ENCODE data around the gene MS4A15. TPM values are rescaled to one million over a fixed set of nuclear protein-coding genes. Genes with fewer than 3 reads are reported as not detected.

The MS4A15 gene
- total and polyA plus RNA-seq, 2 donors (not counting 1 experiment from before 2014, with no cell fraction given): not detected

DNA sequence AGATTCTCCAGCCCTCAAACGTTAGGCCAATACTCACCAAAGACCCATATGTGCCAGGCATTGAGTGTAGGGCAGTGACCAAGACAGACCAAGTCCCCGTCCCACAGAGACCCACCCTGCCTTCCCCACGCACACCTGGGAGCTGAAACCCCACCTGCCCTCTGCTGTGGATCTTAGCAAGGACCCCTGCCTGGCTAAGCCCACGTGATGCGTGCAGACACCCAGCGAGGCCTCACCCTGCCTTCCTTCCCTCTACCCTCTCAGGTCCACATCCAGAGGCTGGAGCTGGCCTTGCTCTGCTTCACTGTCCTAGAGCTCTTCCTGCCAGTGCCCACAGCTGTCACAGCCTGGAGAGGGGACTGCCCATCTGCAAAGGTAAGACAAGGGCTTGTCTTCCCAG, 38.6 kb downstream of the MS4A15 start:
- Histone ChIP-seq H3K4me3 (ENCODE audit: control extremely low read depth in 1 of 5, extremely low read depth in 1 of 5, insufficient read depth in 1 of 5, low read depth in 2 of 5, low read length in 4 of 5) (no peak overlapping the region), H3K27ac (ENCODE audit: low read length in 2 of 2) (no peak overlapping the region), H3K9me3 (ENCODE audit: control extremely low read depth in 1 of 3, control insufficient read depth in 2 of 3, insufficient read depth in 1 of 3, low read length in 2 of 3) (no peaks in the 10 kb centered on the region), H3K9ac (ENCODE audit: low read length) (no peak overlapping the region), H3K4me1 (ENCODE audit: control insufficient read depth in 2 of 2, insufficient read depth in 2 of 2, low read length in 2 of 2) (no peaks in the 10 kb centered on the region), H3K79me2 (ENCODE audit: control insufficient read depth, insufficient read depth, low read length) (no peaks in the 10 kb centered on the region), H3K36me3 (replicated peaks in 1 of 2; ENCODE audit: control extremely low read depth in 1 of 2, control insufficient read depth in 1 of 2, extremely low read depth in 1 of 2, insufficient read depth in 2 of 2, low read length in 1 of 2) (no peaks in the 10 kb centered on the region), H2AFZ (ENCODE audit: insufficient read depth, low read depth, low read length, poor library complexity, severe bottlenecking) (no peak overlapping the region), H3K4me2 (replicated peaks; ENCODE audit: low read depth, low read length, poor library complexity, severe bottlenecking) (no peak overlapping the region), H3K27me3 (replicated peaks in 1 of 4; ENCODE audit: control extremely low read depth in 1 of 4, control insufficient read depth in 3 of 4, insufficient read depth in 4 of 4, low read length in 3 of 4) (peaks cover 0 to 2% (median 0%) of the 10 kb centered on the region in 4 experiments), H4K20me1 (ENCODE audit: control insufficient read depth, insufficient read depth, low read length, poor library complexity, severe bottlenecking) (no peaks in the 10 kb centered on the region)
- POLR2A ChIA-PET: no interaction called here
- H3K27me3 Mint-ChIP-seq: peaks cover 6% of the 10 kb centered on the region
- no peak overlapping the region for H3K27ac Mint-ChIP-seq
- WGBS (ENCODE audit: insufficient coverage): 92% methylated on average over 5 of the region's 6 CpGs
- ATAC-seq (ENCODE audit: low read depth) (no peak), DNase-seq (no peak)
- no peaks in the 10 kb centered on the region for H3K9me3 Mint-ChIP-seq (ENCODE audit: insufficient read depth)
- intact Hi-C loops (cut with micrococcal nuclease): no loop called here
- CTCF ChIA-PET: no interaction called here
- H3K4me1 Mint-ChIP-seq: no peaks in the 10 kb centered on the region
- no peak overlapping the region for H3K4me3 Mint-ChIP-seq
- TF ChIP-seq EZH2 (IDR thresholded peaks at IDR 0.05; ENCODE audit: borderline replicate concordance, insufficient read depth, low read depth, low read length, poor library complexity, severe bottlenecking) (no peak), CTCF (IDR thresholded peaks at IDR 0.05) (no peak)

DNA sequence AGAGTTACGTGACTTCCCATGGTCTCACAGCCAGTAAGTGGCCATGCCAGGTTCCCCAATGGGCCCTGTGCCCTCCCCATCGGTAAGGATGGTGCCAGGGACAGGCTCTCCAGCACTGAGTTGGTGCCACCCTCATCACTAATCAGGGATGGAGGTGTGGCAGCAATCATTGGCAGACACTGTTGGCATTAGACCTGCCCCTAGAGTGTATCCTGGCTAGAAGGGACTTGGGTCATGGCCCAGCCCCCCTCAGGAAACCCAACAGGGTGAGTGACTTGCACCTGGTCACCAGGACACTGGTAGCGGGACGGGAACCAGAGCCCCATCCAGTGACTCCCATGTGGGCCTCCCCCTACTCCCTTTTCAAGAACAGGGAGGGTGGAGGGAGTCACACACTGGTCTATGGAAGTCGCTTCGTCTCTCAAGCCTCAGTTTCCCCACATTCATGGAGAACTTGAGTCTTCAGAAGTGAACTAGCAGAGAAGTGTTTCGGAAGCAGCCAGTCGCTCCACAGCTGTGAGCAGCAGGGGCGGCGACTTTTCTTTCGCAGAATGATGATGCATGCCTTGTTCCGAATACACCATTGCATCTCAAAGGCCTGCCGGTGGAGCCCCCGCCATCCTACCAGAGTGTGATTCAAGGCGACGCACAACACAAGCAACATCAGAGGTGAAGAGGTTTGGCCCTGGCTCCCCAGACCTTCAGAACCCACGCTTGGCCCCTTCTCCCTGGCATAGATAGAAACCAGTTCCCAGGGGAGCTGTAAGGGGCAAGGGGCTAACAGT, 41.4 kb downstream of the MS4A15 start:
- no peak for ATAC-seq (ENCODE audit: low read depth)

More for the DNA sequence above, 41.4 kb downstream of the MS4A15 start:
- no peaks in the 10 kb centered on the region for H3K4me1 Mint-ChIP-seq
- no peaks in the 10 kb centered on the region for H4K20me1 ChIP-seq (ENCODE audit: control insufficient read depth, insufficient read depth, low read length, poor library complexity, severe bottlenecking)
- H3K4me2 ChIP-seq (replicated peaks; ENCODE audit: low read depth, low read length, poor library complexity, severe bottlenecking): no peak overlapping the region
- H3K9me3 Mint-ChIP-seq (ENCODE audit: insufficient read depth): no peaks in the 10 kb centered on the region
- no peak overlapping the region for H2AFZ ChIP-seq (ENCODE audit: insufficient read depth, low read depth, low read length, poor library complexity, severe bottlenecking)
- POLR2A ChIA-PET: no interaction called here
- H3K4me1 ChIP-seq (ENCODE audit: control insufficient read depth in 2 of 2, insufficient read depth in 2 of 2, low read length in 2 of 2): no peaks in the 10 kb centered on the region
- H3K36me3 ChIP-seq (replicated peaks in 1 of 2; ENCODE audit: control extremely low read depth in 1 of 2, control insufficient read depth in 1 of 2, extremely low read depth in 1 of 2, insufficient read depth in 2 of 2, low read length in 1 of 2): no peaks in the 10 kb centered on the region
- CTCF ChIA-PET: no interaction called here
- H3K27ac Mint-ChIP-seq: no peak overlapping the region
- no peak overlapping the region for H3K4me3 Mint-ChIP-seq
- TF ChIP-seq EZH2 (IDR thresholded peaks at IDR 0.05; ENCODE audit: borderline replicate concordance, insufficient read depth, low read depth, low read length, poor library complexity, severe bottlenecking) (no peak), CTCF (IDR thresholded peaks at IDR 0.05) (no peak)
- 91% methylated on average over 15 of the region's 17 CpGs for WGBS (ENCODE audit: insufficient coverage)
- peaks cover 19% of the 10 kb centered on the region for H3K27me3 Mint-ChIP-seq
- H3K9ac ChIP-seq (ENCODE audit: low read length): no peak overlapping the region
- no peak overlapping the region for H3K4me3 ChIP-seq (ENCODE audit: control extremely low read depth in 1 of 5, extremely low read depth in 1 of 5, insufficient read depth in 1 of 5, low read depth in 2 of 5, low read length in 4 of 5)
- H3K9me3 ChIP-seq (ENCODE audit: control extremely low read depth in 1 of 3, control insufficient read depth in 2 of 3, insufficient read depth in 1 of 3, low read length in 2 of 3): no peaks in the 10 kb centered on the region
- peaks cover 0 to 2% (median 0%) of the 10 kb centered on the region in 4 experiments for H3K27me3 ChIP-seq (replicated peaks in 1 of 4; ENCODE audit: control extremely low read depth in 1 of 4, control insufficient read depth in 3 of 4, insufficient read depth in 4 of 4, low read length in 3 of 4)
- no peaks in the 10 kb centered on the region for H3K79me2 ChIP-seq (ENCODE audit: control insufficient read depth, insufficient read depth, low read length)
- no peak overlapping the region for H3K27ac ChIP-seq (ENCODE audit: low read length in 2 of 2)
- no peak for DNase-seq
- intact Hi-C loops (cut with micrococcal nuclease): no loop called here

All from B cell (primary cell).